Liver (tissue), 9 donors: ENCODE measurements around the gene L2HGDH. TPM values are rescaled to one million over a fixed set of nuclear protein-coding genes. Genes with fewer than 3 reads are reported as not detected.

Experiments
- DNase-seq: peaks from one replicate; pipeline ENCODE4 v3.0.0-alpha.2; 2017; ENCODE audit warnings: low spot score
- H3K27ac ChIP-seq, 2 donors: one replicate each; pipeline ENCODE4 v1.7.0; 2013; ENCODE audit warnings: inconsistent platforms in 2 of 2, low read length in 2 of 2, control low read depth in 1 of 2, low read depth in 1 of 2, mild to moderate bottlenecking in 1 of 2
- H3K27me3 ChIP-seq, 4 donors: one replicate each; pipeline versions ENCODE4 v1.6.1 to v1.7.0; 2013; ENCODE audit warnings: low read length in 3 of 4, inconsistent platforms in 1 of 4, mild to moderate bottlenecking in 1 of 4, moderate library complexity in 1 of 4; ENCODE audit not compliant: control insufficient read depth in 4 of 4, insufficient read depth in 4 of 4
- H3K36me3 ChIP-seq, 4 donors: one replicate each; pipeline versions ENCODE4 v1.6.1 to v1.7.0; 2013; ENCODE audit warnings: low read length in 3 of 4, mild to moderate bottlenecking in 3 of 4, low read depth in 1 of 4, moderate library complexity in 1 of 4; ENCODE audit not compliant: control insufficient read depth in 4 of 4, insufficient read depth in 3 of 4
- H3K4me1 ChIP-seq, 4 donors: one replicate each; pipeline versions ENCODE4 v1.6.1 to v1.7.0; 2013; ENCODE audit warnings: low read length in 3 of 4, mild to moderate bottlenecking in 3 of 4, moderate library complexity in 1 of 4; ENCODE audit not compliant: control insufficient read depth in 4 of 4, insufficient read depth in 4 of 4
- H3K4me3 ChIP-seq, 3 donors: one replicate each; pipeline versions ENCODE4 v1.6.1 to v1.7.0; 2013; ENCODE audit warnings: low read length in 3 of 3, control low read depth in 1 of 3, low read depth in 1 of 3, mild to moderate bottlenecking in 1 of 3
- H3K9ac ChIP-seq, 2 donors: one replicate each; pipeline ENCODE4 v1.7.0; 2013; ENCODE audit warnings: low read length in 2 of 2, mild to moderate bottlenecking in 2 of 2, moderate library complexity in 2 of 2, control low read depth in 1 of 2, low read depth in 1 of 2
- H3K9me3 ChIP-seq, 4 donors: one replicate each; pipeline versions ENCODE4 v1.6.1 to v1.7.0; 2013; ENCODE audit warnings: low read length in 3 of 4; ENCODE audit not compliant: control insufficient read depth in 4 of 4
- EGR1 ChIP-seq, 2 donors: IDR thresholded peaks; 2 replicates each; pipeline ENCODE4 v1.6.1; 2016 to 2018; ENCODE audit warnings: antibody characterized with exemption in 2 of 2, low read depth in 2 of 2
- FOXA1 ChIP-seq: IDR thresholded peaks from 2 replicates; pipeline ENCODE4 v1.6.1; 2016; ENCODE audit warnings: antibody characterized with exemption
- FOXA2 ChIP-seq: IDR thresholded peaks from 2 replicates; pipeline ENCODE4 v1.6.1; 2016; ENCODE audit warnings: antibody characterized with exemption
- GABPA ChIP-seq, 2 donors: IDR thresholded peaks in 1 of 2; conservative IDR thresholded peaks in 1 of 2; 2 replicates each; pipeline ENCODE4 v1.6.1; 2016; ENCODE audit warnings: antibody characterized with exemption in 2 of 2, mild to moderate bottlenecking in 1 of 2, moderate library complexity in 1 of 2
- HNF4A ChIP-seq, 2 donors: conservative IDR thresholded peaks; 2 replicates each; pipeline ENCODE4 v1.6.1; 2016; ENCODE audit warnings: antibody characterized with exemption in 2 of 2, mild to moderate bottlenecking in 2 of 2
- HNF4G ChIP-seq: IDR thresholded peaks from 2 replicates; pipeline ENCODE4 v1.6.1; 2016; ENCODE audit warnings: antibody characterized with exemption
- JUND ChIP-seq, 2 donors: IDR thresholded peaks; 2 replicates each; pipeline ENCODE4 v1.6.1; 2016; ENCODE audit warnings: antibody characterized with exemption in 2 of 2
- NR2F2 ChIP-seq: IDR thresholded peaks from 2 replicates; pipeline ENCODE4 v1.6.1; 2016; ENCODE audit warnings: antibody characterized with exemption
- RAD21 ChIP-seq, 2 donors: IDR thresholded peaks; 2 replicates each; pipeline ENCODE4 v1.6.1; 2016; ENCODE audit warnings: antibody characterized with exemption in 2 of 2, mild to moderate bottlenecking in 2 of 2
- RXRA ChIP-seq, 2 donors: IDR thresholded peaks; 2 replicates each; pipeline ENCODE4 v1.6.1; 2017 to 2018; ENCODE audit warnings: antibody characterized with exemption in 2 of 2, mild to moderate bottlenecking in 1 of 2
- SP1 ChIP-seq: IDR thresholded peaks from 2 replicates; pipeline ENCODE4 v1.6.1; 2018; ENCODE audit warnings: antibody characterized with exemption, mild to moderate bottlenecking
- TAF1 ChIP-seq: conservative IDR thresholded peaks from 2 replicates; pipeline ENCODE4 v1.6.1; 2016; ENCODE audit warnings: antibody characterized with exemption, mild to moderate bottlenecking
- YY1 ChIP-seq: IDR thresholded peaks from 2 replicates; pipeline ENCODE4 v1.6.1; 2016; ENCODE audit warnings: antibody characterized with exemption, mild to moderate bottlenecking
- WGBS: extraction: QIAGEN DNeasy Blood & Tissue Kit; methylation state at CpG from one replicate; pipeline ENCODE4 v1.1.7; 2013; 5-methylcytosine and 5-hydroxymethylcytosine counted together
- polyA plus RNA-seq, 2 donors: library from polyadenylated mRNA; stranded (reverse) in 1 of 2; unstranded in 1 of 2; fragments of 200-250 nt in 1 of 2; fragments of >200 nt in 1 of 2; fragmentation: Nextera tagmentation in 1 of 2; extraction: Ambion mirVana in 1 of 2; gene quantifications; one replicate each; pipeline versions ENCODE4 v1.2.1 to v1.2.3, GENCODE V29; 2013 to 2015
- total RNA-seq, 2 donors: library from RNA; depleted of rRNA; stranded (reverse); fragments of >200 nt; gene quantifications; one replicate each; pipeline ENCODE4 v1.2.3, GENCODE V29; 2014
- TF ChIP-seq, protein P1 (sequence below): IDR thresholded peaks from 2 replicates; pipeline ENCODE4 v1.6.1; 2016; ENCODE audit warnings: antibody characterized with exemption, mild to moderate bottlenecking
- TF ChIP-seq, protein P2 (sequence below): IDR thresholded peaks from 2 replicates; pipeline ENCODE4 v1.6.1; 2016; ENCODE audit warnings: antibody characterized with exemption
- TF ChIP-seq, protein P3 (sequence below): IDR thresholded peaks from 2 replicates; pipeline ENCODE4 v1.6.1; 2016; ENCODE audit warnings: antibody characterized with exemption
- TF ChIP-seq, protein P4 (sequence below): IDR thresholded peaks from 2 replicates; pipeline ENCODE4 v1.6.1; 2016; ENCODE audit warnings: antibody characterized with exemption
- donor health status: healthy.
- donor health status: healthy.
- donor health status: healthy.
- donor health status: healthy.
- donor health status: healthy.

Gene L2HGDH
- total and polyA plus RNA-seq, 4 donors, result 3.8 to 9.0 (median 5.4) TPM

DNA sequence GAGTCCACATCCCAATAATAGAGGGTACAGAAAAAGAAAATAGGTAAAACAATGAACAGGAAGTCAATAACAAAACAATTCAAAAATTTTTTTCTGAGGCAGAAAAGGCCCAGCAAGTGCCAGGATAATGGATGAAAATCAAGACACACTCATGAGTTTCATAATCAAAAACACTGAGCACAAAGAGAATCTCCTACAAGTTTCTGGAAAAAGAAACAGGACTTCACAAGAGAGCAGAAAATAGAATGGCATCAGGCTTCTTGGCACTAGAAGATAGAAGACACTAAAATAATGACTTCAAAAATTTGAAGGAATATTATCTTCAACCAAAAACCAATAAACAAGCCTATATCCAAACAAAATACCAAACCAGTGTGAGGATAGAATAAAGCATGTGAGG lies 36.9 kb upstream of the L2HGDH start:
- no peak for DNase-seq
- no peak overlapping the region for H3K9ac ChIP-seq
- H3K4me3 ChIP-seq, result no peak overlapping the region
- no peaks in the 10 kb centered on the region for H3K9me3 ChIP-seq
- H3K4me1 ChIP-seq, result peaks cover 0 to 2% (median 0%) of the 10 kb centered on the region in 4 donors
- no peak overlapping the region for H3K27ac ChIP-seq
- TF ChIP-seq RXRA (IDR thresholded peaks at IDR 0.05), result no peak
- TF ChIP-seq, protein P1, sequence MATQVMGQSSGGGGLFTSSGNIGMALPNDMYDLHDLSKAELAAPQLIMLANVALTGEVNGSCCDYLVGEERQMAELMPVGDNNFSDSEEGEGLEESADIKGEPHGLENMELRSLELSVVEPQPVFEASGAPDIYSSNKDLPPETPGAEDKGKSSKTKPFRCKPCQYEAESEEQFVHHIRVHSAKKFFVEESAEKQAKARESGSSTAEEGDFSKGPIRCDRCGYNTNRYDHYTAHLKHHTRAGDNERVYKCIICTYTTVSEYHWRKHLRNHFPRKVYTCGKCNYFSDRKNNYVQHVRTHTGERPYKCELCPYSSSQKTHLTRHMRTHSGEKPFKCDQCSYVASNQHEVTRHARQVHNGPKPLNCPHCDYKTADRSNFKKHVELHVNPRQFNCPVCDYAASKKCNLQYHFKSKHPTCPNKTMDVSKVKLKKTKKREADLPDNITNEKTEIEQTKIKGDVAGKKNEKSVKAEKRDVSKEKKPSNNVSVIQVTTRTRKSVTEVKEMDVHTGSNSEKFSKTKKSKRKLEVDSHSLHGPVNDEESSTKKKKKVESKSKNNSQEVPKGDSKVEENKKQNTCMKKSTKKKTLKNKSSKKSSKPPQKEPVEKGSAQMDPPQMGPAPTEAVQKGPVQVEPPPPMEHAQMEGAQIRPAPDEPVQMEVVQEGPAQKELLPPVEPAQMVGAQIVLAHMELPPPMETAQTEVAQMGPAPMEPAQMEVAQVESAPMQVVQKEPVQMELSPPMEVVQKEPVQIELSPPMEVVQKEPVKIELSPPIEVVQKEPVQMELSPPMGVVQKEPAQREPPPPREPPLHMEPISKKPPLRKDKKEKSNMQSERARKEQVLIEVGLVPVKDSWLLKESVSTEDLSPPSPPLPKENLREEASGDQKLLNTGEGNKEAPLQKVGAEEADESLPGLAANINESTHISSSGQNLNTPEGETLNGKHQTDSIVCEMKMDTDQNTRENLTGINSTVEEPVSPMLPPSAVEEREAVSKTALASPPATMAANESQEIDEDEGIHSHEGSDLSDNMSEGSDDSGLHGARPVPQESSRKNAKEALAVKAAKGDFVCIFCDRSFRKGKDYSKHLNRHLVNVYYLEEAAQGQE, result no peak
- TF ChIP-seq, protein P2, sequence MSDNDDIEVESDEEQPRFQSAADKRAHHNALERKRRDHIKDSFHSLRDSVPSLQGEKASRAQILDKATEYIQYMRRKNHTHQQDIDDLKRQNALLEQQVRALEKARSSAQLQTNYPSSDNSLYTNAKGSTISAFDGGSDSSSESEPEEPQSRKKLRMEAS, result no peak
- H3K27me3 ChIP-seq, result no peaks in the 10 kb centered on the region
- no peaks in the 10 kb centered on the region for H3K36me3 ChIP-seq

DNA sequence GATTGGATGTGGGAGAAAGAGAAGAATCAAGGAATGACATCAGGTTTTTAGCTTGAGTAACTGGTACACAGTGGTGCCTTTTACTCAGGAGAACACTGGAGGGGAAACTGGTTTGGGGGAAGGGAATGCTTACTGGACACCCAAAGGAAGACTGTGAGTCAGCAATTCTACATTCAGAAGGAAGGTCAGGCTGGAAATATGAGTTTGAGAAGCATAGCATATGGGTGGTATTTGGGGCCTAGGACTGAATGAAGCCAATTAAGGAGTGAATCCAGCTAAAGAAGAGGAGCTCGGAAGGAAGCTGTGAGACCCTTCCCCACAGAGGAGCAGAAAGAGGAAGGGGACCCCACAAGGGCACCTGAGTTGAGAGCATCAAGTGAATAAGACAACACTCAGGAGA lies 35.5 kb upstream of the L2HGDH start:
- Histone ChIP-seq H3K9ac (no peak overlapping the region), H3K27ac (no peak overlapping the region), H3K36me3 (no peaks in the 10 kb centered on the region), H3K9me3 (no peaks in the 10 kb centered on the region), H3K4me1 (peaks cover 0 to 8% (median 2%) of the 10 kb centered on the region in 4 donors), H3K4me3 (no peak overlapping the region), H3K27me3 (no peaks in the 10 kb centered on the region)
- 46% methylated on average over 1 of the region's 1 CpG for WGBS
- TF ChIP-seq FOXA1 (no peak), EGR1 (IDR thresholded peaks at IDR 0.05; ENCODE audit: low read depth in 2 of 2) (no peak), HNF4A (conservative IDR thresholded peaks at IDR 0.05) (no peak), YY1 (no peak), FOXA2 (no peak), RAD21 (IDR thresholded peaks at IDR 0.05) (no peak), GABPA (IDR thresholded peaks at IDR 0.05 in 1 of 2, conservative IDR thresholded peaks at IDR 0.05 in 1 of 2) (no peak), JUND (IDR thresholded peaks at IDR 0.05) (no peak), SP1 (no peak), HNF4G (no peak), NR2F2 (no peak), TAF1 (no peak)
- TF ChIP-seq, protein P2, result no peak
- TF ChIP-seq, protein P3, sequence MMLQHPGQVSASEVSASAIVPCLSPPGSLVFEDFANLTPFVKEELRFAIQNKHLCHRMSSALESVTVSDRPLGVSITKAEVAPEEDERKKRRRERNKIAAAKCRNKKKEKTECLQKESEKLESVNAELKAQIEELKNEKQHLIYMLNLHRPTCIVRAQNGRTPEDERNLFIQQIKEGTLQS, result no peak
- TF ChIP-seq, protein P1, result no peak
- TF ChIP-seq, protein P4, sequence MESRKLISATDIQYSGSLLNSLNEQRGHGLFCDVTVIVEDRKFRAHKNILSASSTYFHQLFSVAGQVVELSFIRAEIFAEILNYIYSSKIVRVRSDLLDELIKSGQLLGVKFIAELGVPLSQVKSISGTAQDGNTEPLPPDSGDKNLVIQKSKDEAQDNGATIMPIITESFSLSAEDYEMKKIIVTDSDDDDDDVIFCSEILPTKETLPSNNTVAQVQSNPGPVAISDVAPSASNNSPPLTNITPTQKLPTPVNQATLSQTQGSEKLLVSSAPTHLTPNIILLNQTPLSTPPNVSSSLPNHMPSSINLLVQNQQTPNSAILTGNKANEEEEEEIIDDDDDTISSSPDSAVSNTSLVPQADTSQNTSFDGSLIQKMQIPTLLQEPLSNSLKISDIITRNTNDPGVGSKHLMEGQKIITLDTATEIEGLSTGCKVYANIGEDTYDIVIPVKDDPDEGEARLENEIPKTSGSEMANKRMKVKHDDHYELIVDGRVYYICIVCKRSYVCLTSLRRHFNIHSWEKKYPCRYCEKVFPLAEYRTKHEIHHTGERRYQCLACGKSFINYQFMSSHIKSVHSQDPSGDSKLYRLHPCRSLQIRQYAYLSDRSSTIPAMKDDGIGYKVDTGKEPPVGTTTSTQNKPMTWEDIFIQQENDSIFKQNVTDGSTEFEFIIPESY, result no peak
- no peak for DNase-seq
